Measurements from ENCODE around the gene FCGR3A.
"Not testable (repeated sequence)": the region's sequence is repeated elsewhere in the genome, so short reads cannot be mapped to it uniquely, and the experiment has no call there.

Gene FCGR3A

GRCh38 chr1:161549652-161550051, at the start of gene FCGR3A:
TSS of gene FCGR3A (minus strand) at chr1:161549818. CDS start at chr1:161549736, 82 bp downstream.
- DNase-seq = no peak

- DNase-seq = not testable (repeated sequence)
Measured at GRCh38 chr1:161597077-161597476, 47.5 kb upstream of the FCGR3A start.

GRCh38 chr1:161595583-161595982, 46.0 kb upstream of the FCGR3A start:
- DNase-seq = not testable (repeated sequence)

- DNase-seq = not testable (repeated sequence)
Measured at GRCh38 chr1:161595173-161595572, 45.6 kb upstream of the FCGR3A start.

GRCh38 chr1:161594269-161594984, 44.8 kb upstream of the FCGR3A start:
- not testable (repeated sequence) for DNase-seq

- DNase-seq = not testable (repeated sequence)
Measured at GRCh38 chr1:161593092-161593755, 43.6 kb upstream of the FCGR3A start.

GRCh38 chr1:161592586-161592985, 43.0 kb upstream of the FCGR3A start:
- not testable (repeated sequence) for DNase-seq

GRCh38 chr1:161589920-161590319, 40.3 kb upstream of the FCGR3A start:
- DNase-seq = not testable (repeated sequence)

- DNase-seq = not testable (repeated sequence)
Measured at GRCh38 chr1:161589365-161589764, 39.7 kb upstream of the FCGR3A start.

- not testable (repeated sequence) for DNase-seq
Measured at GRCh38 chr1:161588596-161588995, 39.0 kb upstream of the FCGR3A start.

GRCh38 chr1:161582882-161583281, 33.3 kb upstream of the FCGR3A start:
- DNase-seq = not testable (repeated sequence)

- not testable (repeated sequence) for DNase-seq
Measured at GRCh38 chr1:161580879-161581537, 31.4 kb upstream of the FCGR3A start.

- not testable (repeated sequence) for DNase-seq
Measured at GRCh38 chr1:161579856-161580507, 30.4 kb upstream of the FCGR3A start.

- not testable (repeated sequence) for DNase-seq
Measured at GRCh38 chr1:161576676-161577075, 27.1 kb upstream of the FCGR3A start.

GRCh38 chr1:161571703-161572102, 22.1 kb upstream of the FCGR3A start:
- DNase-seq = not testable (repeated sequence)

GRCh38 chr1:161566602-161566960, 17.0 kb upstream of the FCGR3A start:
- not testable (repeated sequence) for DNase-seq

GRCh38 chr1:161563522-161563921, 13.9 kb upstream of the FCGR3A start:
- not testable (repeated sequence) for DNase-seq

GRCh38 chr1:161562441-161562840, 12.8 kb upstream of the FCGR3A start:
- DNase-seq = not testable (repeated sequence)

GRCh38 chr1:161560960-161561715, 11.5 kb upstream of the FCGR3A start:
- not testable (repeated sequence) for DNase-seq

- not testable (repeated sequence) for DNase-seq
Measured at GRCh38 chr1:161557506-161558450, 8.2 kb upstream of the FCGR3A start.

- not testable (repeated sequence) for DNase-seq
Measured at GRCh38 chr1:161556990-161557389, 7.4 kb upstream of the FCGR3A start.
